ENCODE data around the gene MRPL9.

DNA sequence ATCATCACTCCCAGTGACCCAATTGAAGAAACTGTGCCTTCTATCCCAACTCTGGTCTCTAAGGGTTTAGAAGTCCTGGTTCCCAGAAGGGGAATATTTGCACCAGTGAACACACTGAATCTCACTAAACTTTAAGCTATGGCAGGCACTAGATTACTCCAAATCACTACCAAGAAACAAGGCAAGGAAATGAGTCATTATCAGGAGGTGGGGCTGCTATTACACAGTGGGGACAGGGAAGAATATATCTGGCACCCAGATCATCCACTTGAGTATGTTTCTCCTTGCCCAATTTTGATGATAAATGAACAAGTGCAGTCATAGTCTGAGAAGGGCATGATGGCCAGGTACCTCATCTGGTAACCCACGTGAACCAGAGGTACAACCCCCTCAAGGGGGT lies 7.0 kb downstream of the MRPL9 start:
- TF ChIP-seq, protein P1, sequence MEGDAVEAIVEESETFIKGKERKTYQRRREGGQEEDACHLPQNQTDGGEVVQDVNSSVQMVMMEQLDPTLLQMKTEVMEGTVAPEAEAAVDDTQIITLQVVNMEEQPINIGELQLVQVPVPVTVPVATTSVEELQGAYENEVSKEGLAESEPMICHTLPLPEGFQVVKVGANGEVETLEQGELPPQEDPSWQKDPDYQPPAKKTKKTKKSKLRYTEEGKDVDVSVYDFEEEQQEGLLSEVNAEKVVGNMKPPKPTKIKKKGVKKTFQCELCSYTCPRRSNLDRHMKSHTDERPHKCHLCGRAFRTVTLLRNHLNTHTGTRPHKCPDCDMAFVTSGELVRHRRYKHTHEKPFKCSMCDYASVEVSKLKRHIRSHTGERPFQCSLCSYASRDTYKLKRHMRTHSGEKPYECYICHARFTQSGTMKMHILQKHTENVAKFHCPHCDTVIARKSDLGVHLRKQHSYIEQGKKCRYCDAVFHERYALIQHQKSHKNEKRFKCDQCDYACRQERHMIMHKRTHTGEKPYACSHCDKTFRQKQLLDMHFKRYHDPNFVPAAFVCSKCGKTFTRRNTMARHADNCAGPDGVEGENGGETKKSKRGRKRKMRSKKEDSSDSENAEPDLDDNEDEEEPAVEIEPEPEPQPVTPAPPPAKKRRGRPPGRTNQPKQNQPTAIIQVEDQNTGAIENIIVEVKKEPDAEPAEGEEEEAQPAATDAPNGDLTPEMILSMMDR (IDR thresholded peaks at IDR 0.05; ENCODE audit: low read depth, low read length), result no peak
- TF ChIP-seq EZH2phosphoT487 (IDR thresholded peaks at IDR 0.05; ENCODE audit: low read depth), result no peak
